ENCODE data around the gene CABLES2.

Gene CABLES2

DNA sequence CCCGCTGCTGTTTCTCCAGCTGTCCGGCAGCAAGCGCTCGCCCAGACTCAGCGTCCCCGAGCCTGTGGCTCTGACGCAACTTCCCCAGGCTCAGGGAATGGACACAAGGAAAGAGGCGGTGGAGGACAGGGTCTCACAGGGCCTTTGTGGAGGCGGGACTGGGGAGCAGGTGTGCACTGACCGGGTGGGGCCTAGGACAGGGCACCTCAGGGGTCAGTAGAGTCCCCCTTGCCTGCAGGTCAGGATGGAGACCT, 60.0 kb downstream of the CABLES2 start:
- no peak overlapping the region for H3K4me3 ChIP-seq (ENCODE audit: low read depth, low read length)
- DNase-seq (ENCODE audit: low read depth), result no peak
- TF ChIP-seq, protein P1, sequence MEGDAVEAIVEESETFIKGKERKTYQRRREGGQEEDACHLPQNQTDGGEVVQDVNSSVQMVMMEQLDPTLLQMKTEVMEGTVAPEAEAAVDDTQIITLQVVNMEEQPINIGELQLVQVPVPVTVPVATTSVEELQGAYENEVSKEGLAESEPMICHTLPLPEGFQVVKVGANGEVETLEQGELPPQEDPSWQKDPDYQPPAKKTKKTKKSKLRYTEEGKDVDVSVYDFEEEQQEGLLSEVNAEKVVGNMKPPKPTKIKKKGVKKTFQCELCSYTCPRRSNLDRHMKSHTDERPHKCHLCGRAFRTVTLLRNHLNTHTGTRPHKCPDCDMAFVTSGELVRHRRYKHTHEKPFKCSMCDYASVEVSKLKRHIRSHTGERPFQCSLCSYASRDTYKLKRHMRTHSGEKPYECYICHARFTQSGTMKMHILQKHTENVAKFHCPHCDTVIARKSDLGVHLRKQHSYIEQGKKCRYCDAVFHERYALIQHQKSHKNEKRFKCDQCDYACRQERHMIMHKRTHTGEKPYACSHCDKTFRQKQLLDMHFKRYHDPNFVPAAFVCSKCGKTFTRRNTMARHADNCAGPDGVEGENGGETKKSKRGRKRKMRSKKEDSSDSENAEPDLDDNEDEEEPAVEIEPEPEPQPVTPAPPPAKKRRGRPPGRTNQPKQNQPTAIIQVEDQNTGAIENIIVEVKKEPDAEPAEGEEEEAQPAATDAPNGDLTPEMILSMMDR (IDR thresholded peaks at IDR 0.05; ENCODE audit: low read depth, low read length, missing control alignments), result no peak

DNA sequence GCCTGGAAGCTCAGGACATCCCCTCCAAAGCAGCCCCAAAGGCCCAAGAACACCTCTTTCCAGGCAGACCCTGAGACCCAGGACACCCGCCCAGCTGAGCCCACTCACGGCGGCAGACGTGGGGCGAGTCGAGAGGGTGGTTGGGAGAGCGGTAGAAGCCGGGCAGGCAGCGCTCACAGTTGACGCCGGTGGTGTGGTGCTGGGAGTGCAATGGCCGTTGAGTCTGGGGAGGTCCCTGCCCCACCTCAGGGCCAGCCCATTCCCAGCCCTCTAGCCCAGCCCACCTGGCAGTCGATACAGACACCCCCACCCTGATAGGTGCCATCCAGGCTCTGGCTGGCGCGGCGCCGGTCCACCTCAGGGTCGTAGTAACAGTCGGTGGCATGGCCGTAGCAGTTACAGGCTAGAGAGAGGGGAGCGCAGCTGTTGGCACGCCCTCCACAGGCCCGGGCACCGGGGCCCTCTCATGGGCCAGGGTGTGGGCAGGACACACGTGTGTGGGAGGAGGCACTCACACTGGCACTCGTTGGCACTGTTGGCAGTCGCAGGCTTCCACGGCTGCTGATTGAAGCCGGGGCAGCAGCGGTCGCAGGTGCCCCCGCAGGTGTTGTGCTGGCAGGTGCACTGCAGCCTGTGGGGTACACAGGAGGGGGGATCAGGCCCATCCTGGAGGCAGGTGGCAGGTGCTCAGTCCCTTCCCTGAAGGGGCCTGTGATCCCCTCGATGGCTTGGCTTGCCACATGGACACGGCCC, 60.5 kb downstream of the CABLES2 start:
- no peak overlapping the region for H3K4me3 ChIP-seq (ENCODE audit: low read depth, low read length)
- no peak for DNase-seq (ENCODE audit: low read depth)
- TF ChIP-seq, protein P1 (IDR thresholded peaks at IDR 0.05; ENCODE audit: low read depth, low read length, missing control alignments), result no peak

DNA sequence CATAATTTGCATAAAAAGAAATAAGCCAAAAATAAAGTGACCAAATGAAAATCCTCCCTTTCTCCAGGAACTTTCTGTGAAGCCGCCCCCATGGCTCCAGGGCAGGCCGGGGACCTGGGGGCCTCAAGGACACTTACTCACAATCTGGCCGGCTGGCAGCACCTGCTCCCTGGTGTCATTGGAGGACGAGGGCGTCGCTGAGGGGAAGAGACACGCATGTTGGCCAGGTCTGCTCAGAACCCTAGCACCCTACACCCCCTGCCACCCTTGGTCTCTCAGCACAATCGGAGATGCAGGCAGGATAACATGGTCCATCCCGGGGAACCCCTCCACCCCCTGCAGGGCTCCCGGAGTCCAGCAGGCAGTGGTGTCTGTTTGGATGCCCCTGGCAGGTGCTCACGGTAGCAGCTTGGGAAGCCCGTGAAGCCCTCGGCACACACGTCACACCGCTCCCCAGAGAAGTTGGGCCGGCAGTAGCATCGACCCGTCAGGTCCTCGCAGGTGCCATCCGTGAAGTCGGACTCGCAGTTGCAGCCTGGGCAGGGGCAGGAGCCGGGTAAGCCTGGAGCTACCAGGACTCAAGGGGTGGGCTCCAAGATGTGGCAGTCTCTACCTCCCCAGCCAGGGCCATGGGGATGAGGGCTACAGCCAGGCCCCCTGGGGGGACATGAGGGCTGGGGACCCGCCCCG, 61.3 kb downstream of the CABLES2 start:
- H3K4me3 ChIP-seq (ENCODE audit: low read depth, low read length), result no peak overlapping the region
- TF ChIP-seq, protein P1 (IDR thresholded peaks at IDR 0.05; ENCODE audit: low read depth, low read length, missing control alignments), result no peak
- no peak for DNase-seq (ENCODE audit: low read depth)

DNA sequence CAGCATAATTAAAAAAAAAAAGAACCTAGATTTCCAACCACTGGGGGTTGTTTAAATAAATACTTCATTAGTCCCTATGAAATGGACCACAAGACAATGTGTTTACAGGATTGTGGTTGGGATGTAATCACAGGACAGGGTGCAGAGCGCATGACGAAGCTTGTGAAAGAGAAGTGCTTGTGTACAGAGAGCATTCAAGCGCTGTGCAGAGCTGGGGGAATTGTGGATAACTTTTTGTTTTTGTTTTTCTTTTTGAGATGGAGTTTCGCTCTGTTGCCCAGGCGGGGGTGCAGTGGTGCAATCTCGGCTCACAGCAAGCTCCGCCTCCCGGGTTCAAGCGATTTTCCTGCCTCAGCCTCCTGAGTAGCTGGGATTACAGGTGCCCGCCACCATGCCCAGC, 62.3 kb downstream of the CABLES2 start:
- no peak overlapping the region for H3K4me3 ChIP-seq (ENCODE audit: low read depth, low read length)
- DNase-seq (ENCODE audit: low read depth), result no peak
- TF ChIP-seq, protein P1 (IDR thresholded peaks at IDR 0.05; ENCODE audit: low read depth, low read length, missing control alignments), result no peak

DNA sequence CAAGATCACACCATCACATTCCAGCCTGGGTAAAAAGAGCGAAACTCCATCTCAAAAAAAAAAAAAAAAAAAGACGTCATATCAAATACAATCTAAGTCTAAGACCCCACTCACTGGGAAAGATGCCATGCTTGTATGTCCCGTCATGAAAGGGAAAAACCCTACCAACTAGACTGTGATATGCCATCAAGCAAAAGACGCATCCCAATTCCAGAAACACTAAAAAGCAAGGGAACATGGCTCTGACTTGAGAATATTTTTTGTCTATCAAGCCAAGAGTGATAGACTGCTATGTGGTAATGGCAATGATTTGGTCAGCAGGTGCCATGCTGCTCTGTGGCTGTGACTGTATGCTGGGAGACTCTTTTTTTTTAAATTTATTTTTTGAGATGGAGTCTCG, 63.0 kb downstream of the CABLES2 start:
- no peak for DNase-seq (ENCODE audit: low read depth)
- H3K4me3 ChIP-seq (ENCODE audit: low read depth, low read length), result no peak overlapping the region
- TF ChIP-seq, protein P1 (IDR thresholded peaks at IDR 0.05; ENCODE audit: low read depth, low read length, missing control alignments), result no peak

DNA sequence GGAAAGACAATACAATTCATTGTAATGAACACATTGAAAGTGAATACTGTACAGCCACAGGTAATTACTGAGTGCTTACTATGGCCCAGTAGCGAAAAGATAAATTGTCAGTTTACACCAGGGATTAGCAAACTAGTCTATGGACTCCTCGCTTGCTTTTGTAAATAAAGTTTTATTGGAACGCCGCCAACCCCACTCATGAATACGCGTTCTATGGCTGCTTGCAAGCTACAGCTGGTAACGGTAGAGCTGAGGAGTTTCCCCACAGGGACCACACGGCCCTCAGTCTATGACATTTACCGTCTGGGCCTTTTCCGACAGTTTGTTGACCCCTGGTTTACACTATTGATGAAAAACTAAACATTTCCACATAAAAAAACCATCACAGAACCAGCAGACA, 64.2 kb downstream of the CABLES2 start:
- DNase-seq (ENCODE audit: low read depth), result no peak
- H3K4me3 ChIP-seq (ENCODE audit: low read depth, low read length), result no peak overlapping the region
- TF ChIP-seq, protein P1 (IDR thresholded peaks at IDR 0.05; ENCODE audit: low read depth, low read length, missing control alignments), result no peak

DNA sequence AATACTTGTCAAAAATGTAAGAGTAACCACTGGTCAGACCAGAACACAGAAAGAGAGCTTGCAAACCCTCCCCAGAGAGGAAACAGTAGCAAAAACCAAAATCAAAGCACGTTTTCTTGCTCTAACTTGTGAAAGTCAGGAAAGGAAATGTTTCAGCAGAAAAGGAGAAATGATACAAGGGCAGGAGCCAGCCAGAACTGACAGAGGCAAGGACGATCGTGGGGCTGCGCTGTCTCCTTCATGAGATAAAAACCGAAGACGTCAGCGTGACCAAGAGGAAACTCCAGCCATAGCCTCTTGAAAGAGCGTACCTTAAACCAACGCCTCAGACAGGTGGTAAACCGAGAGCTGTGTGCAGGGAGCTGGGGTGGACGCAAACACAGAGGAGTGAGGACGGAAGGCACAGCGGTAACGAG, 67.4 kb downstream of the CABLES2 start:
- TF ChIP-seq, protein P1 (IDR thresholded peaks at IDR 0.05; ENCODE audit: low read depth, low read length, missing control alignments), result no peak
- H3K4me3 ChIP-seq (ENCODE audit: low read depth, low read length), result peak overlapping the region; percentile 46
- DNase-seq (ENCODE audit: low read depth), result peak; percentile 93
